Fibroblast of skin of scalp (primary cell): ENCODE measurements around the gene CNTN5.

Source experiments
- DNase-seq: peaks from one replicate; pipeline ENCODE4 v3.0.0-alpha.2; 2013

The CNTN5 gene

GRCh38 chr11:99522467-99523173, 501.9 kb downstream of the CNTN5 start:
- DNase-seq: peak; percentile 68

- DNase-seq: no peak
These were observed 510.7 kb downstream of the CNTN5 start for GRCh38 chr11:99531468-99531867.

GRCh38 chr11:99534812-99535211, 514.1 kb downstream of the CNTN5 start:
- peak; percentile 44 for DNase-seq

GRCh38 chr11:99535406-99535805, 514.7 kb downstream of the CNTN5 start:
- no peak for DNase-seq

GRCh38 chr11:99535819-99536218, 515.1 kb downstream of the CNTN5 start:
- no peak for DNase-seq

- DNase-seq: no peak
These were observed 516.9 kb downstream of the CNTN5 start for GRCh38 chr11:99537681-99538080.

- no peak for DNase-seq
These were observed 524.9 kb downstream of the CNTN5 start for GRCh38 chr11:99545616-99546015.

GRCh38 chr11:99548264-99548663, 527.5 kb downstream of the CNTN5 start:
- no peak for DNase-seq

- no peak for DNase-seq
These were observed 533.6 kb downstream of the CNTN5 start for GRCh38 chr11:99554232-99554903.

GRCh38 chr11:99555486-99555885, 534.7 kb downstream of the CNTN5 start:
- no peak for DNase-seq

GRCh38 chr11:99565333-99565732, 544.6 kb downstream of the CNTN5 start:
- DNase-seq: no peak

- DNase-seq: no peak
These were observed 546.7 kb downstream of the CNTN5 start for GRCh38 chr11:99567334-99567956.

- DNase-seq: no peak
These were observed 548.1 kb downstream of the CNTN5 start for GRCh38 chr11:99568808-99569207.

- no peak for DNase-seq
These were observed 550.3 kb downstream of the CNTN5 start for GRCh38 chr11:99571094-99571493.

- no peak for DNase-seq
These were observed 564.1 kb downstream of the CNTN5 start for GRCh38 chr11:99584830-99585229.

- no peak for DNase-seq
These were observed 564.9 kb downstream of the CNTN5 start for GRCh38 chr11:99585606-99586005.

- no peak for DNase-seq
These were observed 569.0 kb downstream of the CNTN5 start for GRCh38 chr11:99589771-99590170.

GRCh38 chr11:99592266-99592665, 571.5 kb downstream of the CNTN5 start:
- DNase-seq: no peak

GRCh38 chr11:99593197-99593596, 572.4 kb downstream of the CNTN5 start:
- DNase-seq: no peak

- no peak for DNase-seq
These were observed 580.4 kb downstream of the CNTN5 start for GRCh38 chr11:99601179-99601578.

GRCh38 chr11:99614352-99614751, 593.6 kb downstream of the CNTN5 start:
- DNase-seq: no peak

GRCh38 chr11:99630629-99631028, 609.9 kb downstream of the CNTN5 start:
- no peak for DNase-seq

- no peak for DNase-seq
These were observed 610.9 kb downstream of the CNTN5 start for GRCh38 chr11:99631618-99632017.

- DNase-seq: no peak
These were observed 612.2 kb downstream of the CNTN5 start for GRCh38 chr11:99632969-99633368.
